ENCODE results near the gene PTPRF.

DNA sequence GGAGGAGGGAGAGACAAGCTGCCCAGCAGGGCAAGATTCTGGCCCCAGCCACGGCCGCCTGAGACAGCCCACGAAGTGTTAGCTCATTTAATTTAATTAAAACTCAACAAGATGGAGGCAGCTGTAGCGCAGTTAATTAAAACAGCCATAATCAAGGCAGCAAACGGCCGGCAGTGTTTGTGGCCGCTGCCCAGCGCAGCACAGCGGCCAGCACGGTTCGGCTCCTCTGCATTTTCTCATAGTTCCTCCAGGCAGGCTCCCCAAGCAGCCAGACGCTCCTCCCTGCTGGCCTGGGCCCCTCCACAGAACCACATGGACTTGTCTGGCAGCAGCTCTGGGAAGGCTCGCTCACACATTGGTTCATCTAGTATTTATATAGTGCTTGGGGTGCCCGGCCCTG, 40.0 kb downstream of the PTPRF start:
- no peak for TF ChIP-seq POLR2A (IDR thresholded peaks at IDR 0.05)
- TF ChIP-seq, protein P1, sequence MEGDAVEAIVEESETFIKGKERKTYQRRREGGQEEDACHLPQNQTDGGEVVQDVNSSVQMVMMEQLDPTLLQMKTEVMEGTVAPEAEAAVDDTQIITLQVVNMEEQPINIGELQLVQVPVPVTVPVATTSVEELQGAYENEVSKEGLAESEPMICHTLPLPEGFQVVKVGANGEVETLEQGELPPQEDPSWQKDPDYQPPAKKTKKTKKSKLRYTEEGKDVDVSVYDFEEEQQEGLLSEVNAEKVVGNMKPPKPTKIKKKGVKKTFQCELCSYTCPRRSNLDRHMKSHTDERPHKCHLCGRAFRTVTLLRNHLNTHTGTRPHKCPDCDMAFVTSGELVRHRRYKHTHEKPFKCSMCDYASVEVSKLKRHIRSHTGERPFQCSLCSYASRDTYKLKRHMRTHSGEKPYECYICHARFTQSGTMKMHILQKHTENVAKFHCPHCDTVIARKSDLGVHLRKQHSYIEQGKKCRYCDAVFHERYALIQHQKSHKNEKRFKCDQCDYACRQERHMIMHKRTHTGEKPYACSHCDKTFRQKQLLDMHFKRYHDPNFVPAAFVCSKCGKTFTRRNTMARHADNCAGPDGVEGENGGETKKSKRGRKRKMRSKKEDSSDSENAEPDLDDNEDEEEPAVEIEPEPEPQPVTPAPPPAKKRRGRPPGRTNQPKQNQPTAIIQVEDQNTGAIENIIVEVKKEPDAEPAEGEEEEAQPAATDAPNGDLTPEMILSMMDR (IDR thresholded peaks at IDR 0.05 in 8 of 11, conservative IDR thresholded peaks at IDR 0.05 in 3 of 11): no peak
- TF ChIP-seq POLR2AphosphoS5 (IDR thresholded peaks at IDR 0.05): no peak

All from spleen (tissue), 7 donors.